ENCODE measurements around the gene DHRS4L2. TPM values are rescaled to one million over a fixed set of nuclear protein-coding genes. Genes with fewer than 3 reads are reported as not detected.
"Not testable (repeated sequence)": the region's sequence is repeated elsewhere in the genome, so short reads cannot be mapped to it uniquely, and the experiment has no call there.

Gene DHRS4L2
- total and polyA plus RNA-seq, 10 of the 15 experiments (the other 5 are each of a cell fraction or from before 2014, with no cell fraction given) = 2.8 to 49.3 (median 21.8) TPM

- 0 out of 3 replicates have a peak, but pooled peaks have one; percentile 11 for ATAC-seq
- POLR2A ChIA-PET = not testable (repeated sequence)
Measured at GRCh38 chr14:24049002-24049401, 60.3 kb downstream of the DHRS4L2 start.

GRCh38 chr14:24050753-24051152, 62.0 kb downstream of the DHRS4L2 start:
- ATAC-seq; H3K4me2 ChIP-seq (ENCODE audit: control insufficient read depth, insufficient read depth); DNase-seq (ENCODE audit: low read depth, low spot score); H2AFZ ChIP-seq (ENCODE audit: control insufficient read depth, low read depth, low read length); H4K20me1 ChIP-seq (ENCODE audit: control insufficient read depth, insufficient read depth); H3K36me3 ChIP-seq (ENCODE audit: control insufficient read depth in 2 of 2, insufficient read depth in 2 of 2, low read length in 1 of 2); FAIRE-seq; H3K27me3 ChIP-seq (replicated peaks in 1 of 2; ENCODE audit: control insufficient read depth in 2 of 2, insufficient read depth in 2 of 2, low read length in 1 of 2); H3K27ac ChIP-seq (ENCODE audit: control insufficient read depth, insufficient read depth); in situ Hi-C loops (cut with MboI); H3K9me3 ChIP-seq (replicated peaks; ENCODE audit: control insufficient read depth, insufficient read depth, low read length); H3K9ac ChIP-seq (ENCODE audit: control insufficient read depth, insufficient read depth, low read length); BruUV-seq (replicated peaks); intact Hi-C loops (cut with micrococcal nuclease; ENCODE audit: unreplicated experiment); H3K4me3 ChIP-seq; H3K79me2 ChIP-seq (ENCODE audit: control insufficient read depth, insufficient read depth, low read length): not testable (repeated sequence)
- POLR2A ChIA-PET = interaction anchor here (1.1 to 1.2 kb wide), 2 partner anchors 25 to 40 kb away, joined by 3 read pairs; no protein-coding TSS in a partner anchor
- peaks cover 23% of the 10 kb centered on the region for H3K4me1 ChIP-seq (ENCODE audit: control insufficient read depth, insufficient read depth, low read length)
- CTCF ChIA-PET = interaction anchor here (0.9 to 1.1 kb wide), 2 partner anchors 59 to 381 kb away, joined by 3 read pairs; no protein-coding TSS in a partner anchor
- RAD21 ChIA-PET (ENCODE audit: unreplicated experiment) = interaction anchor here (0.7 to 2.1 kb wide), 3 partner anchors 7 to 58 kb away, joined by 3 to 9 read pairs (median 6); no protein-coding TSS in a partner anchor
- SMC1A ChIA-PET (ENCODE audit: uncharacterized antibody, unreplicated experiment) = interaction anchor here (1.8 kb wide), 1 partner anchor 58 kb away, joined by 5 read pairs; no protein-coding TSS in a partner anchor
- WGBS (ENCODE audit: insufficient coverage, insufficient replicate concordance, low lambda C conversion rate, missing lambda C conversion rate) = 73% methylated on average over 8 of the region's 8 CpGs

More at GRCh38 chr14:24049002-24049401, 60.3 kb downstream of the DHRS4L2 start:
- H3K27ac ChIP-seq (ENCODE audit: control insufficient read depth, insufficient read depth); H4K20me1 ChIP-seq (ENCODE audit: control insufficient read depth, insufficient read depth); H2AFZ ChIP-seq (ENCODE audit: control insufficient read depth, low read depth, low read length); H3K27me3 ChIP-seq (replicated peaks in 1 of 2; ENCODE audit: control insufficient read depth in 2 of 2, insufficient read depth in 2 of 2, low read length in 1 of 2); intact Hi-C loops (cut with micrococcal nuclease; ENCODE audit: unreplicated experiment); SMC1A ChIA-PET (ENCODE audit: uncharacterized antibody, unreplicated experiment); FAIRE-seq; H3K36me3 ChIP-seq (ENCODE audit: control insufficient read depth in 2 of 2, insufficient read depth in 2 of 2, low read length in 1 of 2); in situ Hi-C loops (cut with MboI); H3K79me2 ChIP-seq (ENCODE audit: control insufficient read depth, insufficient read depth, low read length); DNase-seq (ENCODE audit: low read depth, low spot score); H3K9ac ChIP-seq (ENCODE audit: control insufficient read depth, insufficient read depth, low read length); H3K4me3 ChIP-seq; BruUV-seq (replicated peaks); H3K9me3 ChIP-seq (replicated peaks; ENCODE audit: control insufficient read depth, insufficient read depth, low read length): not testable (repeated sequence)
- WGBS (ENCODE audit: insufficient coverage, insufficient replicate concordance, low lambda C conversion rate, missing lambda C conversion rate) = 19% methylated on average over 2 of the region's 2 CpGs
- RAD21 ChIA-PET (ENCODE audit: unreplicated experiment) = interaction anchor here (1.7 kb wide), 1 partner anchor 41 kb away, joined by 4 read pairs; no protein-coding TSS in a partner anchor
- CTCF ChIA-PET = interaction anchor here (1.0 to 1.4 kb wide), 2 partner anchors 15 to 60 kb away, joined by 3 to 6 read pairs; no protein-coding TSS in a partner anchor
- Histone ChIP-seq H3K4me1 (ENCODE audit: control insufficient read depth, insufficient read depth, low read length) (peaks cover 23% of the 10 kb centered on the region), H3K4me2 (ENCODE audit: control insufficient read depth, insufficient read depth) (peak overlapping the region; percentile 47; the same call in 1 of the 2 replicates)
- TF ChIP-seq RELB (IDR thresholded peaks at IDR 0.05; ENCODE audit: low read depth) = 0 out of 2 replicates have a peak, but pooled peaks have one; percentile 38
- TF ChIP-seq EED (IDR thresholded peaks at IDR 0.05; ENCODE audit: low read depth) = peak; percentile 67
- TF ChIP-seq IKZF1 (conservative IDR thresholded peaks at IDR 0.05) = peak; percentile 68
- peak; percentile 42; the same call in 1 of the 2 replicates for TF ChIP-seq DPF2 (IDR thresholded peaks at IDR 0.05)
- peak; percentile 62 to 68 for TF ChIP-seq IKZF2 (IDR thresholded peaks at IDR 0.05)
- TF ChIP-seq SPI1 (IDR thresholded peaks at IDR 0.05; ENCODE audit: borderline replicate concordance, insufficient read depth, low read depth, low read length) = peak; percentile 86
